HG02852 (cell line): ENCODE measurements around the gene EVA1B.

Source experiments
- ATAC-seq: cut with Tn5 transposase; IDR thresholded peaks from one replicate; pipeline ENCODE4 v1.9.1; 2021; ENCODE audit warnings: mild to moderate bottlenecking, moderate library complexity; ENCODE audit not compliant: unreplicated experiment

EVA1B gene

DNA sequence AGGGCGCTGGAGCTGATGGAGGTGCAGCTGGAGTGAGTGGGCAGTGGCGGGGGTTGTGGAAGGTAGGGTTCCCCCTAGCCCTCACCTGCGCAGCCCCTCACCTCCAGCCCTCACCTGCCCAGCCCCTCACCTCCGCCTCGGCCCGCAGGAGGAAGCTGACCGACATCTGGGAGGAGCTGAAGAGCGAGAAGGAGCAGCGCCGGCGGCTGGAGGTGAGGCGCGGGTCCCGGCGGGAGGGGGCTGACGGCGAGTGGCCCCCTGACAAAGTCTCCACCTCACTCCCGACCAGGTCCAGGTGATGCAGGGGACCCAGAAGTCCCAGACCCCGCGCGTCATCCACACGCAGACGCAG, 2.7 kb downstream of the EVA1B start:
- no peak for ATAC-seq

DNA sequence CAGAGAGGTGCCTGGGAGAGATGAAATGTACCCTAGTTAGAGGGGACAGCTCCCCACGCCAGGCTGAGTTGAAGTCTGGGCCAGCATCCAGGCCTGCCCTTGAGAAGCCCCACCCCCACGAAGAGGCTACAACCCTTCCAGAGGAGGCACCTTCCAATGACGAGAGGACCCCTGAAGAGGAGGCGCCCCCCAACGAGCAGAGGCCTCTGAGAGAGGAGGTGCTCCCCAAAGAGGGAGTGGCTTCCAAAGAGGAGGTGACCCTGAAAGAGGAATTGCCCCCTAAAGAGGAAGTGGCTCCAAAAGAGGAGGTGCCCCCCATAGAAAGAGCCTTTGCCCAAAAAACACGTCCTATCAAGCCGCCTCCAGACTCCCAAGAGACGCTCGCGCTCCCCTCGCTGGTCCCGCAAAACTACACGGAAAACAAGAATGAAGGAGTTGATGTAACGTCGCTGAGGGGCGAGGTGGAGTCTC, 3.1 kb downstream of the EVA1B start:
- no peak for ATAC-seq

DNA sequence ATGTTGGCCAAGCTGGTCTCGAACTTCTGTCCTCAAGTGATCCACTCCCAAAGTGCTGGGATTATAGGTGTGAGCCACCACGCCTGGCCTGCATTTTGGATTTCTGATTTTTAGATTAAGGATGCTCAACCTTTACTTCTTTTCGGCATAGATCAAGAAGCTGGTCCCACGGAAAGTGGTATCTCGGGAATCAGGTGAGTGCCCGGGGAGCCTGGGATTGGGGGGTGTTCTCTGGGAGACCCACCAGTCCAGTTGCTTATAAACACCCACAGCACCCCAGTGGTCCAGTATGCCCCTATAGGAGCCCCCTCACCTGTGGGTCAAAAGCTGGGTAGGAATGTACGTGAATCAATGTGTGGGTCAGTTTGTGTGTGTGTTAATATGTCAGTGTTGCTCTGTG, 14.0 kb downstream of the EVA1B start:
- no peak for ATAC-seq

DNA sequence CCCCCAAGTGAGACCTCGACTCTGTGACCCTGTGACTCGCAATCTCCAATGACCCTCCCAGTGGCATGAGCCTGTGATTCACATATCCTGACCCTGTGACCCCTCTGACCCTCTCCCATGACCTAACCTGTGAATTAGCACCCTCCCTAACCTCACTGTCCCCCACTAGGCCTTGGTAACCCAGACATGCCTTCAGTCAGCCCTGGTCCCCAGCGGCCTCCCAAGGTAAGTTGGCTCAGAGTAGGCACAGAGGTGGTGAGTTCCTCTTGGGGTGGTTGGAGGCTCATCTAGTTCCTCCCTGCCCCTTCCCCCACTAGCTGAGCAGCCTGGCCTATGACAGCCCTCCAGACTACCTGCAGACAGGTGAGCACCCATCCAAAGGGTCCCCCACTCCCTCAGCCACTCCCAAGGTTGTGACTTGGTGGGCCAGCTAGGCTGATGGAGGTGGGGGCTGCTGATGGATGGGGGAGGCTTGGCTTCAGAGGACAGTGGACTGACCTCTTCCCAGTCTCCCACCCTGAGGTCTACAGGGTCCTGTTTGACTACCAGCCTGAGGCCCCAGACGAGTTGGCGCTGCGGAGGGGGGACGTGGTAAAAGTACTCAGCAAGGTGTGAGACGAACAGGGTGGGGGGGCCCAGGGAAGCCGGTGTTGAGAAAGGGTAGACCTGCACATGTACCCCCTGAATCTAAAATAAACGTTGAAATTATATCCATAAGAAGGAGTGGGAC, 15.7 kb downstream of the EVA1B start:
- no peak for ATAC-seq

DNA sequence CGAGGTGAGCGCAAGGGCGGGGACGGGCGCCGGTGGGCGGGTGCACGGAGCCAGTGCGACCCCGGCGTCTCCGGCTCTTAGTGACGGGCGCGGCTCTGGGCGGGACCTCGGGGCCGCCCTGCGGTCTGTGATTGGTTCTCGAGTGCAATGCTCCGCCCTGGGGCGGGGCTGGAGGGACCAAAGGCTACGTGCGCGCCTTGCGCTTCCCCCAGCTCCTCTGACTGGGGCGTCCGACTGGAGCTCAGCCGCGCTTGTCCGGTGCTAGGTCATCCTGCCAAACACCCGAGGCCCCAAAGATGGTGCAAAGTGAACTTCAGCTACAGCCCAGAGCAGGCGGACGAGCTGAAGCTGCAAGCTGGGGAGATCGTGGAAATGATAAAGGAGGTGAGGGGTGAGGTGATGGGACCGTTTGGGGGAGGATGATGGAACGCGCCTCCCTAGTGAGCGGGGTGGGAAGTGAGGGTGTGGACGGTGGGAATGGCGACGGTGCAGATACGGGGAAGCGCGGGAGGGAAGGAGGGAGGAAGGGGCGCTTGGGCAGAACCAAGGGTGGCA, 16.5 kb downstream of the EVA1B start:
- ATAC-seq: peak; percentile 97

DNA sequence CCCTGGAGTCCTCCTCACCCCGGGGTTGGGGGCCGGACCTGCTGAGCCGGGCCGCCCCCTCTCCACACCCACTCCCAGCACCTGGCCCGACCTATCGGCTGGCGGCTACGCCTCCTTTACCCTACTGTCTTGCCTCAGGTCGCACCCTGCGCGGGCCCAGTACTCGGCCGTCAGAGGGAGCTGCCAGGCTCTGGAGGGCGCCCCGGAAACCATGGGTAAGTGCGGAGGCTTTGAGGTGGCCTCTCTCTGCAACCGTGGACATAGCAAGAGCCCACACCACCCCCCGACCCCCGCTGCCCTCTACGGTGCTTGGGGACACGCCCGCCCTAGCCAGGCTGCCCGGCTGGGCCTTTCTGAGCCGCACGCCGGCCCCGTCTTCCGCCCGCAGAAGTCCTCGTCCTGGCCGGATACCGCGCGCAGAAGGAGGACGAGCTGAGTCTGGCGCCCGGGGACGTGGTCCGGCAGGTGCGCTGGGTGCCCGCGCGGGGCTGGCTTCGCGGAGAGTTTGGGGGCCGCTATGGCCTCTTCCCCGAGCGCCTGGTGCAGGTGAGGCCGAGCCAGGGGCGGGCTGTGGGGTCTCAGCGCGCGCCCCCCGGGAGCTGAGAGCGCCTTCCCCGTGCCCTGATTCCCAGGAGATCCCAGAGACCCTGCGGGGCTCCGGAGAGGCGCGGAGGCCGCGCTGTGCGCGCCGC, 17.1 kb downstream of the EVA1B start, which contains the start of gene SH3D21:
Gene SH3D21 (plus strand): TSS at position 159 of the 692 bp plus-strand sequence. CDS start 53 bp downstream, at position 212.
- peak; percentile 37 for ATAC-seq

DNA sequence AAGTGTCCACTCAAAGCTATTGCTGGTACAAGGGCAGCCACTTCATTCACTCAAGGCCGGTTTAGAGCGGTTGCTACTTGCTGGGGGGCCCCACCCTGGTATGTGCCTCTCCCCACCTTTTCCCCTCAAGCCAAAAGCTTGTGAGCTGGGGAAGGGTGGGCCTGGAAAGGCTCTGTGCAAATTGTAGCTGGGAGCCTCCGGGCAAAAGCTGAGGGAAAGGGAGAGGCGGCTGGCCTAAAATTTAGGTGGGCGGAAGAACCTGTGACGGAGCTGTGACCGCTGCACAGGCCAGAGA, 17.6 kb downstream of the EVA1B start:
- no peak for ATAC-seq

DNA sequence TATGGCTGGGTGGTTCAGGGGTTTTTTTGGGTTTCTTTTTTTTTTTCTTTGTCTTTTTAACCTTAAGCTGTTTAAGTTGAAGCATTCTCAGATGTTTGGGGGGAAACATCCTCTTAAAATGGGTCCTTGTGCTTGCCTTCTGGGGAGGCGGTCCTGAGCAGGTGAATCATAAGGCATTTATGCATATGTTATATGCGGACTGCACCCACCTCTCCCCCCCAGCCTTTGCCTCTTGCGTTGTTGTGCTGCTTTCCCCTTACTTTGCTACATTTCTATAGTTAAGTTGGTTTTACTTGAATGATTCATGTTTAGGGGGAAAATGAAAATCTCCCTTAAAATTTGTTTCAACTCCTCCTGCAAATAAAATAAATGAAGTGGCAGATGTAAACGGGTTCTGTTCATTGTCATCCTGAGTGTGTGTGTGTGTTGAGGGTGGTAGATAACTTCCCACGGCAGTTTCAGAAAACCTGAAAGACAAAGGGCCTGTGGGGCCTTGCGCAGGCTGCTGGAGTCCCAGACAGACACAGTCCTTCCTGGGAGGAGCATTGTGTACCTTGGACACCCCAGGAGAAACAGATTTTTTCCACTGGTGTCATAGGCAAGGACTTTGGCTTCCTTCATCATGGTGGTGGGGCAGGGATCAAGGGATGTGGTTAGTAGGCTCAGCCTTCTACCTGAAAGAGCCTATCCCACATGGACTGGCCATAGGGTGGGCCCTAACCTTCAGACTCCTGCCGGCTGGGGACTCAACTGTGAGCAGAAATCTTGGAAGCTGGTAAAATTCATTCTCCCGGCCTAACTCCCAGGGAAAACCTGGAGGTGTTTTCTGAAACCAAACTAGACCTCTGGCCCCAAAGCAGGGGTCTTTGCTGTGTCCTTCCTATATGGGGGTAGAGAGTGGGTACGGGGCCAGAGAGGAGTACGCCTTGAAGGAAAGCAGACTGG, 18.2 kb downstream of the EVA1B start:
- no peak for ATAC-seq

DNA sequence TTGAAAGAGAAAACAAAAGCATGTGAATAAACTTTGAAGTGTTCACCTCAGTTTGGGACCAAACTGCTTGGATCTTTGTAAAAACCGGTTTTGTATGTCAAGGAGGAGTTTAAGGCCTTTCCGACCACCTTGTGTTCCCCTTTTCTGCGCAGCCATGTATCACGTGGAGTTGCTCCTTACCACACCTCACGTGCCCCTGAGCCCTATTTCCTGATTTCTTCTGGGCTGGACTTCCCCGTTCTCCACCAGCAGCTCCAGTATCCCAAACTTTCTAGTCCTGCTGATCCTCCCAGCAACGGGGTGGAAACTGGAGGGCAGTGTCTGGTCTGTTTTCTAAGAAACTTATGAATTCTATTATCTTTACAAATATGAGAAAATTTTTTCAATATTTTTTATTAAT, 18.9 kb downstream of the EVA1B start:
- no peak for ATAC-seq

DNA sequence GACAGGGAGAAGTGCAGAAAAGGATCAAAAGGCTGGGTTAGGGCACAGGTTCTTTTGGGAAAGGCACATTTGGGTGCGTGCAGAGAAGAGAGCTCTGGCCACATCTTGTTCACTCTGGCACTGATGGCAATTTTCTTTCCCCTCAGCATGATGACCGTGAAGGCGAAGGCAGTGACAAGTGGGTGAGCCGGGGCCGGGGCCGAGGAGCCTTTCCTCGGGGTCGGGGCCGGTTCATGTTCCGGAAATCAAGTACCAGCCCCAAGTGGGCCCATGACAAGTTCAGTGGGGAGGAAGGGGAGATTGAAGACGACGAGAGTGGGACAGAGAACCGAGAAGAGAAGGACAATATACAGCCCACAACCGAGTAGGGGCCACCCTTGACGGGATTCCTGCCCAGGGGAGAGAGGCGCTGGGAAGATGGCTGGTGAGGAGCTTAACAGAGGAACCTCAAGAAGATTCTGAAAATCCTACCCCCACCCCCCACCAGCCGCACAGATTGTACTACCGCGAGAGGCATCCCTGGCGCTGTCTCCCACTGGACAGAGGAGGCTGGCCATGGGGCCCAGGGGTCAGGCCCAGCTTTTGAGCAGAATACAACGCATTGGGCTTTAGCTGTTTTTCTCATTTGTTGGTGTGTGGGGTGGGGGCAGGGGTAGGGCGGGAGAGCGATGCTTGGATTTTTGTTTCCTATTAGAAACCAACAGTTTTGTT, 19.6 kb downstream of the EVA1B start:
- ATAC-seq: no peak

DNA sequence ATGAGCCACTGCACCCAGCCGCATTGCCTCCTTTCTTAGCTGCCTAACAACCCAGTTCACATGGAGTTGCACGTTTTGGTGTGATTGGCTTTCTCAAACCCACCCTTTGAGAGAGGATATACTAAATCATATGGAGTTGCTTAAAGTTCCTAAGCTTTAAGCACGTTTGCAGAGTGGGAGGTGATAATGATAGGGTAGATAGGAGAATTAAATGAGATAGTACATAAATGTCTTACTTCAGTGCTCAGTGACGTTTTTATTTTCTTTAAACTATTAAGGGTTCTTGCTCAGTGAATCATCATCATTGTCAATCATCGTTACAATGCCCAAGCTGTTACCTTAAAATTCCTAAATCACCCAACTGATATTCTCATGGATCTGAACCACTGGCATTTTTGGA, 20.2 kb downstream of the EVA1B start:
- no peak for ATAC-seq

DNA sequence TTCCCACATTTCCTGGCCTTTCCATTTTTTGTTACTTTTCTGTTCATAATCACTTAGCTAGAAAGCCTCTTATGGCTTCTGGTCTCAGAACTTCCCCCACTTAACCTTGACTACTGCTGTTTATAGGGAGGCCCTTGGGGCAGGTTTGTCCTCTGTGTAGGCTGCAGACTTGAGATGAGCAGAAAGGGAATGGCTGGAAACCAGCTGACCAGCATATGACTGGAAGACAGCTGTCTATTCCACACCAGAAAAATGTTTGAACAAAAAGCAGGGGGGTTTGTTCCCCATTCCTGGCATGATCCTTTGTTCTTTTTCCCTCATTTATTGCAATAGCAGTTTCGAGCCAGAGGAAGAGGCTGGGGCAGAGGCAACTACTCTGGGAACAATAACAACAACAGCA, 22.2 kb downstream of the EVA1B start:
- ATAC-seq: no peak

DNA sequence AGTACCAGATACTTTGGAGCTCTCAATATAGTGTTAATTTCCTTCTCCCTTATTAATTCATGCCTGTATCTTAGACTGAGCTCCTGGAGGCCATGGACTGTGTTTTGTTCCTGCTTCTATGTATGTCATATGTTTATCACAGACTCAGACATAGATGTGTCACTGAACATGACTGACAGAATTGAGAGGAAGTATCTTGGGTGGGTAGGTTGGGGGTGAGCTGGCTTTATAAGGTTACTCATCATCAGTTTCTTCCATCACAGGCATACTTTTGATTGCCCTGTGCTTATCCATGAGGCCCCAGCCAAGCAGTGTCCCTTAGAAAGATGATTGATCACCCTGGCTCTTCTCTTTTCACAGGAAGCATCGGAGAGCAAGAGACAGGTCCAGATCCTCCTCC, 22.9 kb downstream of the EVA1B start:
- ATAC-seq: no peak

DNA sequence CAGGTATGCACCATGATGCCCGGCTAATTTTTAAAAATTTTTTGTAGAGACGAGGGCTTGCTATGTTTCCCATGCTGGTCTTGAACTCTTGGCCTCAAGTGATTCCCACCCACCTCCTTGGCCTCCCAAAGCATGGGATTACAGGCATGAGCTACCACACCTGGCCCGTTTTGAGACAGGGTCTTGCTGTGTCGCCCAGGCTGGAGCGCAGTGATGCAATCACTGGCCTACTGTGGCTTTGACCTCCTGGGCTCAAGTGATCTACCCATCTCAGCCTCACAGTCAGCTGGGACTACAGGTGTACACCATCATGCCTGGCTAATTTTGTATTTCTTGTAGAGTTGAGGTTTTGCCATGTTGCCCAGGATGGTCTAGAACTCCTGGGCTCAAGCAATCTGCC, 24.8 kb downstream of the EVA1B start:
- no peak for ATAC-seq

DNA sequence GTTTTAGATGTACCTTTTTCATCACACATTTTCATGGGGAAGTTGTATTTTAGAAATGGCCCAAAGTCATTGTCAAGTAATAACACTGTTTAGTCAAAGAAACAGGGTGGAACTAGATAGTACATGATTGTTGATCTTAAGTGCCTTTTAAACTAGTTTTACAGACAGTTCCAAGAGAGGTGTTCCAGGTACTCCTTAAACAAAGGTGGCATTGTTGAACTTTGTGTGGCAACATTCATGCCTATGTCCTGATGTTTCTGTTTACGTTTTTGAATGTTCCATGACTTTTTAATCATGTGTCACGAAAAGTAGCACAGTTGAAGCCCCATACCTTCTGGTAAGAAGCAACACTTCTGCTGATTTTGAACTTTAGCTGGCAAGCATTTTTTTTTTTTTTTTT, 26.4 kb downstream of the EVA1B start:
- ATAC-seq: no peak

DNA sequence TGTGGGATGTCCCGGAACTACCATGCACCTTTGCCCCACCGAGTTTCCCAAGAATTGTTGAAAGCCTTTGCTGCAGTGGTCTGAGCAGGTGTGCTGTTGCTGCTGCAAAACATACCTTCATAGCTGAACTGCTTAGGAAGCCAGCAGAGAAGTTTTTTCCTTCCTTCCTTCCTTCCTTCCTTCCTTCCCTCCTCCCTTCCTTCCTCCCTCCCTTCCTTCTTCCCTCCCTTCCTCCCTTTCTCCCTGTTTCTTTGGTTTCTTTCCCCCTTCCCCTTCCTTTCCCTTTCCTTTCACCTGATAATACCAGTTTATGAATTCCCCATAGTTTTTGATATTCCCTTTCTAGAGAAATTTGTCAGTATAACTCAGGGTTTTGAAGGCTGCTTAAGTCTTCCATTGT, 28.1 kb downstream of the EVA1B start:
- no peak for ATAC-seq

DNA sequence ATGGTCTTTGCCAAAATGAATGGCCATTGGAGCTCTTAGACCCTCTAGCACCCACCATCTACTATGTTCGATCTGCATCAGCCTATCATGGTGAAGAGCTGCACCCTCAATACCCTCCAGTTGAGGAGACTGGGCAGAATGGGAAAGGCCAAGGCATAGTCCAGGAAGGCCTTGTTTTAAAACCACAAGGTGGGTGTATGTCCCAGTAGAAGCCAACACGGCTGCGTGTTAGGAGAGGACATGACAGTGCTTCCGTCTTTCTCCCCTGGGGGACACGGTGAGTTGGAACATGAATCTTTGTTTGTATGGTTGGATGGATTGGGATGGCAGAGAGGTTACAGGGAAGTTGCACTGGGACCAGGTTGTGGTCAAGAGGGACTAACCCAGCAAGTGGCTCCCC, 35.9 kb downstream of the EVA1B start:
- ATAC-seq: no peak

DNA sequence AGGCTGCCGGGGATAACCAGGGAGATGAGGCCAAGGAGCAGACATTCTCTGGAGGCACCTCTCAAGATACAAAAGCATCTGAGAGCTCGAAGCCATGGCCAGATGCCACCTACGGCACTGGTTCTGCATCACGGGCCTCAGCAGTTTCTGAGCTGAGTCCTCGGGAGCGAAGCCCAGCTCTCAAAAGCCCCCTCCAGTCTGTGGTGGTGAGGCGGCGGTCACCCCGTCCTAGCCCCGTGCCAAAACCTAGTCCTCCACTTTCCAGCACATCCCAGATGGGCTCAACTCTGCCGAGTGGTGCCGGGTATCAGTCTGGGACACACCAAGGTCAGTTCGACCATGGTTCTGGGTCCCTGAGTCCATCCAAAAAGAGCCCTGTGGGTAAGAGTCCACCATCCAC, 36.6 kb downstream of the EVA1B start:
- no peak for ATAC-seq

DNA sequence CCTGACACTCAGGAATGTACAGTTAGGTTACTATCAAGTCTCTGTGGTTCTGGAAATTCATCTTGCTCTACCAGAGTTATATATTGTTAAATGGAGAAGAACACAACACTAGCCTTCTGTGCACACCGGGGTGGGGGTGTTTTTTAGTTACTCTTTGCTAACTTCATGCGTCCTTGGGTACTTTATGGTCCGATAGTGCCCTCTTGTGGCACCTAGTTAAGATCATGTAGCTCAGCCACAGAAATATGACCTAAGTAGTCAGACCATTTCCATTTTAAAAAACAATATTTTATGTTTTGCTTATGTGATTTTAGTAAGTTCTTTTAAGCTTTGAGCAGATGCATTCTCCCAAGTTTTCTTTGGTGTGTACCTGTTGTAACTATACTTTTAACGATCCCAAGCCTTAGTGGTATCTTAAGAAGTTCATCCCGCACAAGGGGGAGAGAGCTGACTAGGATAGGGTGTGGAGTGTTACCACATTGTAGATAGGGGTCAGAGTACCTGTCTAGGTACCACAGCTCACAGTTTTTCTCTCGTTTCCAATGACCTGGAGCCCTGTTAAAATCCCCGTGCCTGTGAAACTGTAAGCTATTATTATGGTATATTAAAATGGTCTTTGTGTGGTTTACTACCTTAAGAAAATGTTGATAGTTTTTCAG, 37.9 kb downstream of the EVA1B start:
- no peak for ATAC-seq

DNA sequence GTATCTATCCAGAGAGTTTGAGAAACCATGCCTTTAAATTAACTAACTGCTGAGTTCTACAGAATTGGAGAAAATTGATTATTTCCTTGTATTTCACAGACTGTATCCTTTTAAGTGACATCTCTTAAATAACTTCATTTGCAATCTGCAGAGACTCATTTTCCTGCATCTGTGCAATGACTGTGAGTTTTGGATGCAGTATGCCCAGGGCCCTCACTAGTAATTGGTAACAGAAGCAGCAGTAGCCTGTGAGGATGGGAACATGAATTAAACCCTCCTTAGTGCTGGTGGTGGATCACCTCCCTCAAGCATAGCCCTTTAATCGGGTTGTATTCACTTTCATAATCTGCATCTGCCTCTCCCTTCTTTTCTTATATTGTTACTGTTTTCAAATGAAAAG, 38.9 kb downstream of the EVA1B start:
- ATAC-seq: no peak
